Astrocyte (in vitro differentiated cells and primary cell): ENCODE results near the gene DDX47. TPM values are rescaled to one million over a fixed set of nuclear protein-coding genes. Genes with fewer than 3 reads are reported as not detected.
"Not testable (repeated sequence)": the region's sequence is repeated elsewhere in the genome, so short reads cannot be mapped to it uniquely, and the experiment has no call there.

Source experiments
- DNase-seq: peaks from one replicate; pipeline ENCODE4 v3.0.0-alpha.2; 2010; ENCODE audit warnings: low read depth
- FAIRE-seq: peaks from 2 replicates; lab custom pipeline; 2011; peaks lifted over from hg19 to GRCh38; lab: Jason Lieb, UNC
- H2AFZ ChIP-seq: 2 replicates; pipeline ENCODE4 v1.6.0; 2012; ENCODE audit warnings: low read depth, low read length, inconsistent platforms
- H3K27ac ChIP-seq: 2 replicates; pipeline ENCODE4 v1.5.1; 2011; ENCODE audit warnings: low read depth, low read length, inconsistent platforms
- H3K27me3 ChIP-seq: 2 replicates; pipeline ENCODE4 v1.6.0; 2011; ENCODE audit warnings: low read length, inconsistent platforms; ENCODE audit not compliant: insufficient read depth
- H3K36me3 ChIP-seq: 2 replicates; pipeline ENCODE4 v1.5.1; 2011; ENCODE audit warnings: low read length, inconsistent platforms; ENCODE audit not compliant: insufficient read depth
- H3K4me1 ChIP-seq: 2 replicates; pipeline ENCODE4 v1.5.1; 2011; ENCODE audit warnings: low read length, inconsistent platforms; ENCODE audit not compliant: insufficient read depth
- H3K4me2 ChIP-seq: 2 replicates; pipeline ENCODE4 v1.6.0; 2012; ENCODE audit warnings: low read length, inconsistent platforms
- H3K4me3 ChIP-seq: 2 replicates; pipeline ENCODE4 v1.5.1; 2011; ENCODE audit warnings: low read depth, mild to moderate bottlenecking, low read length, inconsistent platforms; ENCODE audit not compliant: insufficient read depth
- H3K79me2 ChIP-seq: 2 replicates; pipeline ENCODE4 v1.6.0; 2012; ENCODE audit warnings: mild to moderate bottlenecking, low read length, inconsistent platforms; ENCODE audit not compliant: insufficient read depth
- H3K9ac ChIP-seq: 2 replicates; pipeline ENCODE4 v1.6.0; 2012; ENCODE audit warnings: mild to moderate bottlenecking, low read length, inconsistent platforms
- H3K9me3 ChIP-seq: 2 replicates; pipeline ENCODE4 v1.5.1; 2012; ENCODE audit warnings: low read depth, mild to moderate bottlenecking, low read length, inconsistent platforms; ENCODE audit not compliant: insufficient read depth
- H4K20me1 ChIP-seq: 2 replicates; pipeline ENCODE4 v1.6.0; 2012; ENCODE audit warnings: low read length, inconsistent platforms; ENCODE audit not compliant: insufficient read depth
- H3K27ac Mint-ChIP-seq: one replicate; pipeline ENCODE4 v1.8.0; 2021; ENCODE audit warnings: mild to moderate bottlenecking, mixed read lengths; ENCODE audit not compliant: unreplicated experiment
- H3K27me3 Mint-ChIP-seq: one replicate; pipeline ENCODE4 v1.8.0; 2021; ENCODE audit warnings: low read depth, mixed read lengths; ENCODE audit not compliant: unreplicated experiment
- H3K36me3 Mint-ChIP-seq: one replicate; pipeline ENCODE4 v1.8.0; 2021; ENCODE audit warnings: low read depth, mixed read lengths; ENCODE audit not compliant: unreplicated experiment
- H3K4me1 Mint-ChIP-seq: one replicate; pipeline ENCODE4 v1.8.0; 2021; ENCODE audit warnings: low read depth, mixed read lengths; ENCODE audit not compliant: unreplicated experiment
- H3K4me3 Mint-ChIP-seq: one replicate; pipeline ENCODE4 v1.8.0; 2021; ENCODE audit warnings: mild to moderate bottlenecking, moderate library complexity, mixed read lengths; ENCODE audit not compliant: unreplicated experiment
- H3K9me3 Mint-ChIP-seq: one replicate; pipeline ENCODE4 v1.8.0; 2021; ENCODE audit warnings: mild to moderate bottlenecking, mixed read lengths; ENCODE audit not compliant: unreplicated experiment
- CTCF ChIP-seq: IDR thresholded peaks from 2 replicates; pipeline ENCODE4 v1.5.1; 2011; ENCODE audit warnings: low read depth, mild to moderate bottlenecking, inconsistent platforms, low read length, moderate library complexity; ENCODE audit not compliant: insufficient read depth
- EZH2 ChIP-seq: IDR thresholded peaks from 2 replicates; pipeline ENCODE4 v1.6.1; 2012; ENCODE audit warnings: mild to moderate bottlenecking, low read length, inconsistent platforms; ENCODE audit not compliant: insufficient read depth
- total RNA-seq: library from RNA; stranded (reverse); gene quantifications from 2 replicates; pipeline ENCODE4 v1.2.1, GENCODE V29; 2021

Gene DDX47
- total RNA-seq, 1 donor from 2014 or later: 62.1 TPM

GRCh38 chr12:12872934-12873275, 59.8 kb downstream of the DDX47 start:
- Histone ChIP-seq H3K36me3 (no peaks in the 10 kb centered on the region), H3K4me1 (peaks cover 42% of the 10 kb centered on the region), H3K4me3 (peak overlapping the region; percentile 41), H3K9me3 (no peaks in the 10 kb centered on the region), H3K4me2 (peak overlapping the region; percentile 80), H3K79me2 (no peaks in the 10 kb centered on the region), H2AFZ (no peak overlapping the region), H3K9ac (peak overlapping the region; percentile 79), H3K27ac (peak overlapping the region; percentile 95), H3K27me3 (no peaks in the 10 kb centered on the region), H4K20me1 (no peaks in the 10 kb centered on the region)
- Mint-ChIP-seq H3K9me3 (peaks cover 13% of the 10 kb centered on the region), H3K27me3 (no peaks in the 10 kb centered on the region), H3K27ac (peak overlapping the region; percentile 88), H3K36me3 (peaks cover 15% of the 10 kb centered on the region), H3K4me3 (no peak overlapping the region), H3K4me1 (peaks cover 32% of the 10 kb centered on the region)
- DNase-seq (peak; percentile 75), FAIRE-seq (no peak)
- no peak for TF ChIP-seq CTCF
- no peak for TF ChIP-seq EZH2

DNA sequence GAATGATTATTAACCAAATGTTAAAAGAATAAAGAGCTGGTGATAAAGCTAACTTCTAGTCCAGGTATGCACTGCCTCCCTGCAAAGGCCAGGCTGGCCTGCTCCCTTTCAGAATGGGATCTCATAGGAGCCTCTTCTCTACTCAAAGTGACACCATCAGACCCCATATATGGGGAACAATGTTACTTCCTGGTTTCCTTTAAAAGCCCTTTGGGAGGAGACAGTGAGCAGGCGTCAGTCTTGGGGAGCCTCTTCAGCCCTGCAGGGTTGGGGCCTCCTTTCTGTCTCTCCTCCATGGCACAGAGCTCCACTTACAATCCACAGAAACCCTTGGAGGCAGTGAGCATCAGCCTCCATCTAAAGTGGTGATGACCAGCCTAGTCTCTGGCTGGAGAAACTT, 60.9 kb downstream of the DDX47 start:
- no peaks in the 10 kb centered on the region for H3K27me3 Mint-ChIP-seq
- Histone ChIP-seq H3K4me2 (peak overlapping the region; percentile 80), H3K27me3 (no peaks in the 10 kb centered on the region), H3K27ac (peak overlapping the region; percentile 95), H4K20me1 (no peaks in the 10 kb centered on the region), H3K4me3 (no peak overlapping the region), H3K36me3 (no peaks in the 10 kb centered on the region), H2AFZ (no peak overlapping the region), H3K4me1 (peaks cover 42% of the 10 kb centered on the region), H3K79me2 (no peaks in the 10 kb centered on the region), H3K9me3 (no peaks in the 10 kb centered on the region), H3K9ac (peak overlapping the region; percentile 79)
- peaks cover 12% of the 10 kb centered on the region for H3K36me3 Mint-ChIP-seq
- TF ChIP-seq EZH2: no peak
- no peak for TF ChIP-seq CTCF
- DNase-seq (no peak), FAIRE-seq (no peak)
- peaks cover 32% of the 10 kb centered on the region for H3K4me1 Mint-ChIP-seq
- H3K27ac Mint-ChIP-seq: peak overlapping the region; percentile 88
- H3K9me3 Mint-ChIP-seq: peaks cover 9% of the 10 kb centered on the region
- no peak overlapping the region for H3K4me3 Mint-ChIP-seq

DNA sequence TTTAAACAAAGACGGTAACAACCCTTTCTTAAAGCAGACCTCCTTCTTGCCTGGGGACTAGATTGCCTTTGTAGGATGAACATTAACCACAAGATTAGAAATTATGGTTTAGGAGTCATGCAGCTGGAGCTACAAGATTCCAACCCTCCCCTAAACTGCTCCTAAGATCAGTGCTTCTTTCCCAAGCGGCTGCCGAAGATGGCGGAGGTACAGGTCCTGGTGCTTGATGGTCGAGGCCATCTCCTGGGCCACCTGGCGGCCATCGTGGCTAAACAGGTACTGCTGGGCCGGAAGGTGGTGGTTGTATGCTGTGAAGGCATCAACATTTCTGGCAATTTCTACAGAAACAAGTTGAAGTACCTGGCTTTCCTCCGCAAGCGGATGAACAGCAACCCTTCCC, 62.2 kb downstream of the DDX47 start:
- DNase-seq, H3K79me2 ChIP-seq, H3K27me3 ChIP-seq, H4K20me1 ChIP-seq, H2AFZ ChIP-seq, H3K9me3 ChIP-seq, H3K27ac ChIP-seq, H3K27me3 Mint-ChIP-seq, H3K4me3 Mint-ChIP-seq, H3K4me3 ChIP-seq, H3K36me3 ChIP-seq, FAIRE-seq, H3K9ac ChIP-seq, H3K4me2 ChIP-seq, H3K9me3 Mint-ChIP-seq: not testable (repeated sequence)
- peaks cover 42% of the 10 kb centered on the region for H3K4me1 ChIP-seq
- Mint-ChIP-seq H3K4me1 (peaks cover 30% of the 10 kb centered on the region), H3K27ac (peak overlapping the region; percentile 88), H3K36me3 (peaks cover 11% of the 10 kb centered on the region)
